GM18951 (cell line): ENCODE results near the gene CLCA1.

Source experiments
- POLR2A ChIP-seq: IDR thresholded peaks from 4 replicates; pipeline ENCODE4 v1.6.1; 2011; ENCODE audit warnings: mild to moderate bottlenecking; ENCODE audit not compliant: insufficient read length, insufficient read depth; ENCODE audit errors: extremely low read depth
- in situ Hi-C: fragments of 300-500 bp; cut with MboI; formaldehyde crosslinking; loops from one replicate; pipeline ENCODE4 v1.12.0; 2022; ENCODE audit warnings: low sequenced_read_pairs, mixed read lengths, inconsistent platforms; ENCODE audit not compliant: unreplicated experiment

CLCA1 gene

DNA sequence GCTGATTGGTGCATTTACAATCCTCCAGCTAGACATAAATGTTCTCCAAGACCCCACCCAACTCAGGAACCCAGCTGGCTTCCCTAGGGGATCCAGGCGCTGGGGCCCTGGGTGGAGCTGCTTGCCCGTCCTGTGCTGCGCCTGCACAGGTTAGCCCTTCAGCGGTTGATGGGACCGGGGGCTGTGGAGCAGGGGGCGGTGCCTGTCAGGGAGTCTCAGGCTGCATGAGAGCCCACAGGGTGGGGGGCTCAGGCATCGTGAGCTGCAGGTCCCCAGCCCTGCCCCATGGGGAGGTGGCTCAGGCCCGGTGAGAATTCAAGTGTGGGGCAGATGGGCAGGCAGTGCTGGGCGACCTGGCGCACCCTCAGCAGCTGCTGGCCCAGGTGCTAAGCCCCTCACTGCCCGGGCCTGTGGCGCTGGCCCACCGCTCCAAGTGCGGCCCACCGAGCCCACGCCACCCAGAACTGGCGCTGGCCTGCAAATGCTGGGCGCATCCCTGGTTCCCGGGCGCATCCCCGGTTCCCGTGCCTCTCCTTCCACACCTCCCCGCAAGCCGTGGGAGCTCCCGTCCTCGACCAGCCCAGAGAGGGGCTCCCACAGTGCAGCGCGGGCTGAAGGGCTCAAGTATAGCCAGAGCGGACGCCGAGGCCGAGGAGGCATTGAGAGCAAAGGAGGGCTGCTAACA is 55.1 kb downstream of the CLCA1 start:
- TF ChIP-seq POLR2A, result no peak
- in situ Hi-C loops, result no loop called here

DNA sequence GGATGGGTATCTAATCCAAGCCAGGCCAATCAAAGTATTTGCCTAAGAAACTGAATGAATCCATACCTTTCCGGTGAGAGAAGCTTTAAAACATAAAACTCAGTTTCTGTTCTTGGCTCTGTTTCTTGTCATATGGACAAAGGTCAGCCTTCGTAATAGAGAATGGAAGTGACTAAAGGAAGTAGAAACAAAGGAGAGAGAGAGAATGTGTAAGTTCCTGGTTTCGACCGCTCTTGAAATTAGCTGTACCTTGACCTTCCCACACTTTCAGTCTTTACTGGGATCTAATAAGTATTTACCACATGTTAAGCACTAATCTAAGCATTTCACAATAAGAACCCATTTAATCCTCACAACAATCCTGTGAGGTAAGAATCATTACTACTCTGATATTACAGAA is 58.6 kb downstream of the CLCA1 start:
- TF ChIP-seq POLR2A, result no peak
- in situ Hi-C loops, result no loop called here

DNA sequence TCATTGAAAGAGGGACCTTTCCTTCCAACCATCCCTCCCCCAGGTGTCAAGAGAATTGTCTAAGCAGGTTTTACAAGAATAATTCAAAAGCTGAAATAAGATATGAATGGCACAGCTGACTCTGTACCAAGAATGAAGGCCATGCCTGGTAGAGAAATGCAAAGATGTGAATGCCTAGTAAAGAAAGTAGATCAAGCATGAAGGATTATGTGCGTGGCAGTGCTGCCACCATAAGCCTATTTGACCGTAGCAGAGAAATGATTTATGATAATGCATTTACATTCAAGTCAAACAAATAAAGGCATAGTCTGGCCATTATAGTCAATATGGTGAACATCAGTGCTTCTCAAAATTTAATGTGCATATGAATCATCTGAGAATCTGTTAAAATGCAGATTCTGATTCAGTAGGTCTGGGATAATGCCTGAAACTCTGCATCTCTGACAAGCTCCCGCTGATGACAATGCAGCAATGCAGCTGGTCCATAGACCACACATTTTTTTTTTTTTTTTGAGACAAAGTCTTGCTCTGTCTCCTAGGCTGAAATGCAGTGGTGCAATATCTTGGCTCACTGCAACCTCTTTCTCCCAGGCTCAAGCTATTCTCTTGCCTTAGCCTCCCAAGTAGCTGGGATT is 61.6 kb downstream of the CLCA1 start:
- in situ Hi-C loops, result no loop called here
- TF ChIP-seq POLR2A, result no peak

DNA sequence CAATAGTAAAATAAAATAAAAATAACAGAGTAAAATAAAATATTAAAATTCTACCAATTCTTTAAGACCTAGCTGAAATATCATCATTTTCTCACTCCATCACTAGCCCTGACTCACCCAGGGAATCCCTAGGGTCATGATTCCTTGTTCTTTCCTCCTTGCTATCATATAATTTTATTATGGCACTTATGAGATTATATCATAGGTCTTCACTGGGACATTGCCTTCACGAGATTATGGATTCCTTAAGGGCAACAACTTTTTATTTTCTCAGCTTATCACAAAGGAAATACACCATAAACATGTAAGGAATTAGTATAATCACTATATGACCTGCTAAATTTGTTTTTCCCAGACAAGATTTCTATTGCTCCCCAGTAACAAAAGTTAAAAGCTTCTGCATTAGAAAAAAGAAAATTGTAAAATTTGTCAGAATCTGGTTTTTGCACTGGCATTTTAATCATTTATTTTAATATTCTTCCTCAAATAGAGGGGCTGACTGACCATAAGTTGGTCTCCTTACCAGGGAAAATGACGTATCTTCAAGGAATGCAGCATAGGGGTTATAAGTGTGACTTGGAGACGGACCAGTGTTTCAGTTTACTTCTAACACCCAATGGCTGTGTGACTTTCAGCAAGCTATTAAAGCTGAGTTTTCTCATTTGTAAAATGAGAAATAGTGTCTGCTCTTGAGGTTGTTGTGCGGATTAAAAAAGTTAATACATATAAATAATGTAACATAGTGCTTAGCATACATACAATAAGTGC is 69.4 kb downstream of the CLCA1 start:
- TF ChIP-seq POLR2A, result no peak
- in situ Hi-C loops, result no loop called here

DNA sequence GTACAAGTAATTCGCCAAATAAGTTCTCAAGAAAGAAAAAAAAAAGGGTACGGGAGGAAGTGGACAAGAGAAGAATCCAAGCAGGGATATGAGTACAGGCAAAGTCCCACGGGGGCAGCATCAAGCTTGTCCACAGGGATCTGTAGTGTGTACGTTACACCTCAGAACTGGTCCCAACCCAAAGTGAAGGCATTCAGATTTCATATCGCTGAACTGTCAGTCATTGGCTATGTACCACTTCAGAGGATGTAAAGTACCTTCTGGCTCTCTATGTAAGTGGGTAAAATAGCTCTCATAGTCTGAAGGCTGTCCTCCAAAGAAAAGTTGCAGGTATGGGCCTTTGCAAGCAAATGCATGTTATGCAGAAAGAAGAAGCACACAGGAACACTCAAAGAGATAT is 70.0 kb downstream of the CLCA1 start:
- in situ Hi-C loops, result no loop called here

DNA sequence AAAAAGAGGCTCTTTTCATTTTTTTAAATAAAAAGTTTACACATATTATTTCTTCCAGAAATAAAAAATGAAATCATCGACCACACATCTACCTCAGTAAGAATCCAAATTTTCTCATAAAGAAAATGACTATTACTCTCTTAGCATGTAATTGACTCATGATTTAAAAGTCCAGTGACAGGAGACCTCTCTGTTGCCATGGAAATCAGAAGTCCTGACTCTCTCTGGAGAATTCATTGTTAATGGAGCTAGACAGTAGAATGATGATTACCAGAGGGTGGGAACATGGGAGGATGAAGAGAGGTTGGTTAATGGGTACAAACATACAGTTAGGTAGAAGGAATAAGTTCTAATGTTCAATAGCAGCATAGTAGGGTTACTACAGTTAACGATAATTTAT is 73.1 kb downstream of the CLCA1 start:
- in situ Hi-C loops, result no loop called here
- no peak for TF ChIP-seq POLR2A

More for the DNA sequence above, 70.0 kb downstream of the CLCA1 start:
- TF ChIP-seq POLR2A, result no peak

DNA sequence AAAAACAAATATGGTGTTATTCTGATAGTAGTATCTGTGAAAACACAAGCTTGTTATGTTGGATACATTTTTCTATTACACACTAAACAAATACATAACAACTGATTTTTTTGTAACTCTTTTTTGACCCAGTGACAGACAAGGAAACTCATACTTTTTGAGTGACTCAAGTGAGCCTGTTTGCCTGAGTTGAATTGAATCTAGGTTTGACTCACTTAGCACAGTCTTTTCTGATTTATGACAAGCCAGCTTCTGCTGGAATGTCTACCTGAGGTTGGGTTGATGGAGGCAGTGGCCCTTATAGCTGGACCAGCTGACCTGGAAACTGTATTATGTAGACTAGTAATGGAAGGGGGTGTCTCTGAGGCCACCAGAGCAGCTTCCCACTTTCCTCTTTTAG is 73.9 kb downstream of the CLCA1 start:
- TF ChIP-seq POLR2A, result no peak
- in situ Hi-C loops, result no loop called here

DNA sequence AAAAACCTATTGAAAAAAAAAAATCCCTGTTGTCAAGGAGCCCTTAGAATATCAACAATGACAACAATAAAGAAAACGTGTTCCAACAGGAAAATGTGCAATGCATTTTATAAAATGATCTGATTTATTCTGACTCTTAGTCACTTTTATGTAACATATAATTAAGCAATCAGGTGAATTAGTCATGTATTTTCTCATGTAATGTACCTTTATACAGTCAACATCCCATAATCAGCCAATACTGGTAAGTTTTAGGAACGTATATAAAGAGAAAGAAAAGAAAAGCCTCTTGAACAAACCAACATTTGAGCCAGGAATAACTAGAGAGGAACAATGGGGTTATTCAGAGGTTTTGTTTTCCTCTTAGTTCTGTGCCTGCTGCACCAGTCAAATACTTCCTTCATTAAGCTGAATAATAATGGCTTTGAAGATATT is 78.1 kb downstream of the CLCA1 start, which contains the start of gene CLCA4:
Gene CLCA4 (plus strand): TSS at position 292 of the 435 bp plus-strand sequence. CDS start 42 bp downstream, at position 334.
- in situ Hi-C loops, result no loop called here
- TF ChIP-seq POLR2A, result no peak

DNA sequence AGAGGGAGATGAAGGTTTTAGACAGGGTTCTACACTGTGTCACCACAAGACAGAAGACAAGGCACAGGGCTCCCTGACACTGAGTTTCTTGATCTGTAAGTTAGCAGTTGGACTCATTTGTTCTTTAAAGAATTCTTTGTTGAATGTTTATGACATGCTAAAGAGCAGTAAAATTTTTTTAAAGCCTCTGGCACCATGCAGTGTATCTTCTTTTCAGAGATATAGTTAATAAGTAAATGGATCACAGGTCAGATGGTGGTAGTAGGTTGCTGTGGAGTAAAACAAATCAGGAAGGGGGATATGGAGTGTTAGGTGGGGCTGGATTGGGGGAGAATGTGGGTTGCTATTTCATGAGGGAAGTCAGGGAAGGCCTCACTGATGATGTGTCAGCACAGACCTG is 80.1 kb downstream of the CLCA1 start:
- in situ Hi-C loops, result no loop called here
- no peak for TF ChIP-seq POLR2A
